CD4-positive, alpha-beta T cell treated with Interleukin-15 for 4 hours (primary cell): Measurements from ENCODE around the gene ZFPM1.

Experiments
- DNase-seq: peaks from one replicate; pipeline ENCODE4 v3.0.0-alpha.2; 2020; ENCODE audit warnings: low spot score

ZFPM1 gene

DNA sequence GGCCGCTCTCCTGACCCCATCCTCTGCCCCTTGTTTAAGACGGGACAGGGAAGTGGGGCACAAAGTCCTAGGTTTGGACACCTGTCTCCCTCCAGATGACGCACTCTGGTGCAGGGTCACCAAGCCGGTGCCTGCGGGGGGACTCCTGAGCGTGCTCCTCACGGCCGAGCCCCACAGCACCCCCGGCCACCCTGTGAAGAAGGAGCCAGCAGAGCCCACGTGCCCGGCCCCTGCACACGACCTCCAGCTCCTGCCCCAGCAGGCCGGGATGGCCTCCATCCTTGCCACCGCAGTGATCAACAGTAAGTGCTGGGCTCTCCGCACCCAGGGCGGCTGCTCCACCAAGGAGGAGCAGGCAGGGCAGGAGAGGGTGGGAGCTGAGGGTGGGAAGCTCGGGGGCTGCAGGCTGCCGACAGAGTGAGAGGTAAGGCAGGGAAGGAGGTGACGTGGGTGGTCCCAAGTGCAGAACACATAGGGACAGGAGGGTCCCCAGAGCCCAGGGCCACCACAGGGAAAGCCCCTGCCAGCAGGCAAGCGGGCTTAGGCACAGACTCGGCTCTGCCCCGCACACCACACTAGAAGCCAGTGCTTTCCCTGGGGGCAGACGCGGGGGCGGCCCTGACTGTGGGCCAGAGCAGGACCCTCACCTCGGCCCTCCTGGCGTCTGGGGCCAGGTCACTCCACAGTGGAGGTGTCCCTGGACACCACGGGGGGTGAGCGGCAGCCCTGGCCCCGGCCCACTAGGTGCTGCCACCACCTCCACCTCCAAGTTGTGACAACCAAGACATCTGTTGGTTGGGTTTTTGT is 75.1 kb downstream of the ZFPM1 start:
- no peak for DNase-seq

DNA sequence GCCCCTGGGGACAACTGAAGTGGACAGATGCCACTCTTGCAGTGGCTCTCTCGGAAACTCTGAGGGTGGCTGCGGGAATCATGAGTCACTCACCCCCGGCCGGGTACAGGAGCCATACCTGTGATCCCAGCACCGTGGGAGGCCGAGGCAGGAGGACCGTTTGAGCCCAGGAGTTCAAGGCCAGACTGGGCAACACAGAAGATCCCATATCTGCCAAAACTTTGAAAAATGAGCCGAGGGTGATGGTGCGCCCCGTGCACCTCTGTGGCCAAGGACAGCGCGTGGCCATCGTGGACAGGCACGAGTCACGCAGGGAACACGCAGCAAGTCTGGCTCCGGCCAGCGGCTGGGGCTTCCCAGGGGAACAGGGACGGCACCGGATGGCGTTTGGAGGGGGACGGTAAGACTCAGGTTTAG is 75.8 kb downstream of the ZFPM1 start:
- DNase-seq: no peak

DNA sequence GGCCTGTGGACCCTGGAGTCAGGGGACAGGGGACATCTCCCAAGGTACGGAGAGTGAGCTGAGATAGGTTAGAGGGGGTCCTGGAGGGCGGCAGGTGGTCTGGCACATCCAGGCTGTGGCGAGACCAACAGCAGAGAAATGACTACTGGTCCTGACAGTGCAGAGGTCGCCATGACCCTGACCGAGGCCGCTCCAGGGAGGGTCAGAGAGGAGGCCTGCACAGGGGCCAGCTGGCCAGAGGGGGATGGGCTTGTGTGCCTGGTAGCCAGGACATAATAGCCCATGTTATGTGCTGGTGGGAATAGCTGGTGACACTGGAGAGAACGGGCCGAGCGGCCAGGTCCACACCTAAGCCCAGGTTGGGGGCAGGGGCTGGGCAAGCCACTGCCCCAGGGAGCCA is 76.5 kb downstream of the ZFPM1 start:
- DNase-seq: no peak

DNA sequence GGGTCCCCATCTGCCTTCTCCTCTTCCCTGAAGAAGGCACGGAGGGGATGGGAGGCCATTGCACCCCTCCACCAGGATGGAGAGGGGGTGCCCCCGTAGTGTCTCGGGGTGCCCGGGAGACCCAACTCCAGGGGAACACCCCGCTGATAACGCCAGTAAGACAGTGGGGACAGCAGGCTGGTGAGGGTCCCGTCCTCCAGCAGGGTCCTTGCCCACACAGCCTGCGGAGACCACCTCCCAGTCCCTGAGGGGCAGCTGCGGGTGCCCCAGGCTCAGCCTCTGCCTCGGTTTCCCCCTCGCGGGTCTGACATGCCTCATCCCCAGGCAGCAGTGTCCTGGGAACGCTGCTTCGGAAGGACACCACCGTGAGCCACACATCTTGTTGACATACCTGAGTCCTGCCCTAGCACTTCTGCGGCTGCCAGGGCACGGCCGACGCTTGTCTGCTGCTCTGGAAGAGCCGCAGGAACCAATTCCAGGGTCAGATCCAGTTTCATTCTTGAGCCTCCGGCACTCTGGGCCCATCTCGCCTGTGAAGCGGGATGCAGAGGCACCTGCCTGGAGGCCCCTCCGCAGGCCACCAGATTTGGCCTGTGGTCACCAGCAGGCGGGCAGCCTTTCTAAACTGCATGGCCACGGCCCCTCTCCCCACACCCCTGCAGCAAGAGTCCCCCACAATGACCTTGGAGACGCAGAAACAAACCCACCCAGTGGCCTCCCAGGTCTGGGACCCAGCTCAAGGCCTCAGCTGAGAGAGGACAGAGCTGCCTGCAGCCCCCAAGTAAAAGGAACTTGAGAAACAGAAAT is 77.2 kb downstream of the ZFPM1 start:
- DNase-seq: no peak

DNA sequence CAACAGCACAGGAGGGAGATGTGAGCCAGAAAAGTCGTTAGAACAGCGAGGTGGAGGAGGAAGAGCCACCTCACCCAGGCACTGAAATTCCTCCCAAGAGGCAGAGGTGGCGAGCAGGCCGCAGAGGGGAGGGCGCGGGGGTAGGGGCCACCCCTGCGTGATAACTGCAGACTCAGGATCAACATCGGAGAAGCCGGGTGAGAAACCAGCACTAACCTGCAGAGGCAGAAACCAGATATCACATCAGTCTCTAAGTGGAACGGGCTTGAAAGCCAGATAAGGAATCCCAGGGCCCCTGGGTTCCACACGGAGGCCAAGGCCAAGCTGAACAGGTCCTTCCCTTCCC is 77.8 kb downstream of the ZFPM1 start:
- no peak for DNase-seq

DNA sequence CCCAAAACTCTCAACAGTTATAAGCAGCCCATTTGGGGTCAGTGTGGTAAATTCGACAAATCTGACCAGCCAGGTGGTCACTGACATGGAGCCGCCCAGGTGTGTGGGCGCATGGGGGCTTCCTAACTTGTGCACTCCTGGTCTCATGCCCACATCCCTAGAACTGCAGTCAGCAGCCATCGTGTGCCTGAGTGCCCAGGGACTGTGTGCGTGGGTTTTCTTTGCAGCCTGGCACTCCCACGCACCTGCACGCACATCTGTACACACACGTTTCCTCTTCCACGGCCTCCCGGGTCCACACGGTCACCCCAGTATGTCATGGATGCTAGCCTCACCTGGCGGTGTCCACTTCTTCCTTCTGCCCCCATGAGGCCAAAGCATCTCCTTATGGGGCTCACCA is 78.3 kb downstream of the ZFPM1 start:
- no peak for DNase-seq

DNA sequence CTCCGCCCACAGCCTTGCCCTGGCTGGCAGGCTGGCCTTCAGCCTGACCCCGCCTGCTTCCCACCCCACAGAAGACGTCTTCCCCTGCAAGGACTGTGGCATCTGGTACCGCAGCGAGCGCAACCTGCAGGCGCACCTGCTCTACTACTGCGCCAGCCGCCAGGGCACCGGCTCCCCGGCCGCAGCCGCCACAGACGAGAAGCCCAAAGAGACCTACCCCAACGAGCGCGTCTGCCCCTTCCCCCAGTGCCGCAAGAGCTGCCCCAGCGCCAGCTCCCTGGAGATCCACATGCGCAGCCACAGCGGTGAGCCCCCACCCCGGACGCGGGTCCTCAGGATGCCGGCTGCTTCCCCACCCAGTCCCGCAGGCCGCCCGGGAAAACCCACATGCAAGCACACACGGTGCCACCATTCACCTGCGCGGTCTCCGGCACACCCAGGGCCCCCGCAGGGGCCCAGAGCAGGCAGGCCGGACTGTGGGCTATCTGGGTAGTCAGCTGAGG is 78.9 kb downstream of the ZFPM1 start:
- no peak for DNase-seq

DNA sequence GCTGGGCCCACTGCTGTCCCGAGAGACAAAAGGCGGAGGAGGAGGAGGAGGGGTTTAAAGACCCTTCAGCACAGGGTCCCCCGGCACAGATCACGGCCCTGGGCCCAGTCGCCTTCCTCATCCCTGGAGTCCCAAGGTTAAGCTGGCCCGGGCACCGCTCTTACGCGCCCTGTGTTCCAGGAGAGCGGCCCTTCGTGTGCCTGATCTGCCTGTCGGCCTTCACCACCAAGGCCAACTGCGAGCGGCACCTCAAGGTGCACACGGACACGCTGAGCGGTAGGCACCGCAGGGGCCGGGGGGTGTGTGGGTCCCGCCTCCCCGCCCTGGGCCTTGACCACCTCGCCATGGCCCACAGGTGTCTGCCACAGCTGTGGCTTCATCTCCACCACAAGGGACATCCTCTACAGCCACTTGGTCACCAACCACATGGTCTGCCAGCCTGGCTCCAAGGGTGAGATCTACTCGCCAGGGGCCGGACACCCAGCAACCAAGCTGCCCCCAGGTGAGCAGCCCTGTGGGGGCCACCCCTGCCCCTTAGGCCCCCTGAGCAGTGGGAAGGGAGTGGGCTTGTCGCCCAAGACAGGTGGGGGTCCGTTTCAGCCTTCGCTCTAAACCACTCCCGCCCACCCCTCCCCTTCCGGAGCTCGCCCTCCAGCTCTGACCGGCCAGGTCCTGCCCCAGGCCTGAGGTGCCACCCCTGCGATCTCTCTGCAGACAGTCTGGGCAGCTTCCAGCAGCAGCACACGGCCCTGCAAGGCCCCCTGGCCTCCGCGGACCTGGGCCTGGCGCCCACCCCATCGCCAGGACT is 79.6 kb downstream of the ZFPM1 start:
- DNase-seq: no peak

DNA sequence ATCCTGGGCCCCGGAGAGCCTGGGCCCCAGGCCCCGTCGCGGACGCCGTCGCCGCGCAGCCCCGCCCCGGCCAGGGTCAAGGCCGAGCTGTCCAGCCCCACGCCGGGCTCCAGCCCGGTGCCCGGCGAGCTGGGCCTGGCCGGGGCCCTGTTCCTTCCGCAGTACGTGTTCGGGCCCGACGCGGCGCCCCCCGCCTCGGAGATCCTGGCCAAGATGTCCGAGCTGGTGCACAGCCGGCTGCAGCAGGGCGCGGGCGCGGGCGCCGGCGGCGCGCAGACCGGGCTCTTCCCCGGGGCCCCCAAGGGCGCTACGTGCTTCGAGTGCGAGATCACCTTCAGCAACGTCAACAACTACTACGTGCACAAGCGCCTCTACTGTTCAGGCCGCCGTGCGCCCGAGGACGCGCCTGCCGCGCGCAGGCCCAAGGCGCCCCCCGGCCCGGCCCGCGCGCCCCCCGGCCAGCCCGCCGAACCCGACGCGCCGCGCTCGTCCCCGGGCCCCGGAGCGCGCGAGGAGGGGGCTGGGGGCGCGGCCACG is 80.4 kb downstream of the ZFPM1 start:
- DNase-seq: no peak

DNA sequence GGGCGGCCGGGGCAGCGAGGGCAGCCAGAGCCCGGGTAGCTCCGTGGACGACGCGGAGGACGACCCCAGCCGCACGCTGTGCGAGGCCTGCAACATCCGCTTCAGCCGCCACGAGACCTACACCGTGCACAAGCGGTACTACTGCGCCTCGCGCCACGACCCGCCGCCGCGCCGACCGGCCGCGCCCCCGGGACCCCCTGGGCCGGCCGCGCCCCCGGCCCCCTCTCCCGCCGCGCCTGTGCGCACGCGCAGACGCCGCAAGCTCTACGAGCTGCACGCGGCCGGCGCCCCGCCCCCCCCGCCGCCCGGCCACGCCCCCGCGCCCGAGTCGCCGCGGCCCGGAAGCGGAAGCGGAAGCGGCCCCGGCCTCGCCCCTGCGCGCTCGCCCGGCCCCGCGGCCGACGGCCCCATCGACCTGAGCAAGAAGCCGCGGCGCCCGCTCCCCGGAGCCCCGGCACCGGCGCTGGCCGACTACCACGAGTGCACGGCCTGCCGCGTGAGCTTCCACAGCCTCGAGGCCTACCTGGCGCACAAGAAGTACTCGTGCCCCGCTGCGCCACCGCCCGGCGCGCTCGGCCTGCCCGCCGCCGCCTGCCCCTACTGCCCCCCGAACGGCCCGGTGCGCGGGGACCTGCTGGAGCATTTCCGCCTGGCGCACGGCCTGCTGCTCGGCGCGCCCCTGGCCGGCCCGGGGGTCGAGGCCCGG is 81.0 kb downstream of the ZFPM1 start:
- DNase-seq: peak; percentile 76

DNA sequence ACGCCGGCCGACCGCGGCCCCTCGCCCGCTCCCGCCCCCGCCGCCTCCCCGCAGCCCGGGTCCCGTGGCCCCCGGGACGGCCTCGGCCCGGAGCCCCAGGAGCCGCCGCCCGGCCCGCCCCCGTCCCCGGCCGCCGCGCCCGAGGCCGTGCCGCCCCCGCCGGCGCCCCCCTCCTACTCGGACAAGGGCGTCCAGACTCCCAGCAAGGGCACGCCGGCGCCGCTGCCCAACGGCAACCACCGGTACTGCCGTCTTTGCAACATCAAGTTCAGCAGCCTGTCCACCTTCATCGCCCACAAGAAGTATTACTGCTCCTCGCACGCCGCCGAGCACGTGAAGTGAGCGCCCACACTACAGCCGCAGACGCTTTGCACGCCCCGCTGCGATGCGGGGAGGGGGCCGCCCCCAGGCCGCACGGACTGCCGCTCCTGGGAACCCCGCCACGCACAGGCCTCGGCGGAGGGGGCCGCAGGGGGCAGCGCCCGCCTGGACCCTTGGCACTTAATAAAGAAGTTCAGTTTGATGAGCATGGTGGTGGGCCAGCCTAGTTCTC is 81.6 kb downstream of the ZFPM1 start:
- peak; percentile 22 for DNase-seq

DNA sequence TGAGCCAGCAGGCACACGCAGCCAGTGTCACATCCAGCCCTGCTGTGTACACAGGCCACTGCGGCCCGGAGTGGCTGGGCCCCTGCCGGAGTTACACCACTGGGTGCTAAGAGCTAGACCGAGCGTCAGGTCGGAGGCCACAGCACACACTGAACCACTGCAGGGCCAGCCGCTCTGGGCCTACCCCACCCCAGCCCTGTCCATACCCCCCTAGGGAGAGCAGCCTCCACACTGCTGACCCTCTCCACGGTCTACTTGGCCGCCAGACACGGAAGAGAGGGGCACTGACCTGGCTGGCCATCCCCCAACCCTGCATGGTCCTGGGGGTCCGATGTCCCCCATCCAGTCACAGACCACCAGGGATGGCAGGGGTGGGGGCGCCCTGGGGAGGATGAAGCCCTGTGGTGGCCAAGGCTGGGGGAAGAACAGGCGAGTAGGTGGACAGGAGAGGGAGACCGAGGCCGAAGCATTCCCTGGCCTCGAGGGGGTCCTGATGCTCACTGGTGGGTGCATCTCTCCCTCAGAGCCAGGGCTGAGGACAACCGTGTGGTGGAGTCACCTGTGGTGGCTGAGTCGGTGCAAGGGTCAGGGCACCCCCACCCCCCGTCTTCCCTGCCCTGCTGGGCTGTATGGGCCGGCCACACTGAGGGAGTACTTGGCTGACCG is 82.2 kb downstream of the ZFPM1 start:
- no peak for DNase-seq

DNA sequence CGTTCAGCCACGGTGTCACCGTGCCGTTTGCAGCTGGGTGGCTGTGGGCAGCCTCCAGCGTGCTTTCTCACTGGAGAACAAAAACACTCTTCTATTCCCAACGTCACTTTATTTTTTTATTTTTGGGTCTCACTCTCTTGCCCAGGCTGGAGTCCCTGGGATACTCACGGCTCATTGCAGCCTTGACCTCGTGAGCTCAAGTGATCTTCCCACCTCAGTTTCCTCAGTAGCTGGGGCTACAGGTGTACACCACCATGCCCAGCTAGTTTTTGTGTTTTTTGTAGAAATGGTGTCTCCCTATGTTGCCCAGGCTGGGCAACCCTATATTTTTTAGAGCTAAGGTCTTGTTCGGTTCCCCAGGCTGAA is 82.8 kb downstream of the ZFPM1 start:
- DNase-seq: no peak

DNA sequence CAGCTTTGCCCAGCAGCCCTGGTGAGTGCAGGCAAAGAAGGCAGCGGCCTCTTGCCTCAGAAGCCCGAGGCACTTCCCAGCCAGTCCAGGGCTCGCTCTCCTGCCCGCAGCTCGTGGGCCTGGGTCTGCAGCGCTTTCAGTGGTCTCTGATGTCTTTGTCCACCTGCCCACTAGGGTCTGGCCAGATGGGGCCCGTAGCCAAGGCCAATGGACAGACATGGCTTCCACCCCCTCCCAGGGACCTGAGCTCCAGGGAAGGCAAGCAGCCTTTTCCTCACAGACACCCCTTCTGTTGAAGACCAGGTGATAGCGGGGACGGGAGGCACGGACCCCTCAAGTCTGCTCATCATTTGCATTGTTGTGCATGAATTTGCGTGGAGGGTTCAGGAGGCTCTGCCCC is 83.4 kb downstream of the ZFPM1 start:
- DNase-seq: no peak

DNA sequence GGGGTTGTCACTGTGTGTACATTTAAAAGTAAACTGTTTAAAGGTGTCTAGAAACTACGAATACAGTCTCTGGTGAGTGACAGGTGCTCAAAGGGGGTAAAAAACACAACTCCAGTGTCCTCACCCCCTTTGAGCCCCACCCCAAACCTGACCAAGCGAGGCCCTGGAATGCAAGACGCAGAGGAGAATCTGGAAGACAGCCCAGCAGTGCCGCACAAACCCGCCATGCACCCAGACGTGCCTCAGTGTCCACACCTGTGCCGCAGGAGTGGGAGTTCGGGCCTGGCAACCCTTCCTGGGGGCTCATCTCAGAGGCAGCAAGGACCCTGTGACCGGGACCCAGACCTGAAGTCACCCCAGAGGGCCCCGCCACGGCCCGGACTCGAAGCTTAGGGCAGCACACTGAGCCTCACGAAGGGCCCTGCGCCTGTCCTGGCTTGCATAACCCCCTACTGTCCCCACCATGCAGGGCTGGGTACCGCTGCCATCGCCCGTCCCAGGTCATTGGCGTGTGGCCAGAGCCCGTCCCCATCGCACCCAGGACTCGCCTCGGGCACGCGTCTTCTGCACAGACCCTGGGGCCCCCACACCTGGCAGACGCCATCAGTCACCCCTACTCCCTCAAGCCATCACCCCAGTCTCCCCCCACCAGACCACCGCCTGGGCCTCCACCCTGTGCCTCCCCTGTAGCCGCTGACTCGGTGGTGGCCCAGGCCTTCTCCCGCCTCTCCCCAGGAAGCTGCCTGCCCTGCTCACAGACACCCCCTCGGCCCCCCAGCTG is 84.1 kb downstream of the ZFPM1 start:
- DNase-seq: no peak

DNA sequence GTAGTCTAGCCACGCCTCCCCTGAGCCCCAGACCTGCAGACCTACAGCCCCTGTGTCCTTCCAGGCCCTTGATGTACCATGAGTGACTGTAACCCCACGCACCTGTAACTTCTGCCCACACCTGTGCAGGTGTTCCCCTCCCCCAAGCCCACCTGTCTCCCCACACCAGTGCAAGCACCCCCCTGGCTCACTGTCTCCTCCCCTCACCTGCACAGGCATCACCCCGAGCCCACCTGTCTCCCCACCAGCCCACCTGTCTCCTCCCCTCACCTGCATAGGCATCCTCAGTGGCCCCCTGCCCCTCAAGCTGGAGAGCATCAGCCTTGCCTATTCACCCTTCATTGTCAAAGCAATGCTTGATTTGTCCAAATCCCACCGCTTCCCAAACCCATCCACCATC is 84.8 kb downstream of the ZFPM1 start:
- no peak for DNase-seq

DNA sequence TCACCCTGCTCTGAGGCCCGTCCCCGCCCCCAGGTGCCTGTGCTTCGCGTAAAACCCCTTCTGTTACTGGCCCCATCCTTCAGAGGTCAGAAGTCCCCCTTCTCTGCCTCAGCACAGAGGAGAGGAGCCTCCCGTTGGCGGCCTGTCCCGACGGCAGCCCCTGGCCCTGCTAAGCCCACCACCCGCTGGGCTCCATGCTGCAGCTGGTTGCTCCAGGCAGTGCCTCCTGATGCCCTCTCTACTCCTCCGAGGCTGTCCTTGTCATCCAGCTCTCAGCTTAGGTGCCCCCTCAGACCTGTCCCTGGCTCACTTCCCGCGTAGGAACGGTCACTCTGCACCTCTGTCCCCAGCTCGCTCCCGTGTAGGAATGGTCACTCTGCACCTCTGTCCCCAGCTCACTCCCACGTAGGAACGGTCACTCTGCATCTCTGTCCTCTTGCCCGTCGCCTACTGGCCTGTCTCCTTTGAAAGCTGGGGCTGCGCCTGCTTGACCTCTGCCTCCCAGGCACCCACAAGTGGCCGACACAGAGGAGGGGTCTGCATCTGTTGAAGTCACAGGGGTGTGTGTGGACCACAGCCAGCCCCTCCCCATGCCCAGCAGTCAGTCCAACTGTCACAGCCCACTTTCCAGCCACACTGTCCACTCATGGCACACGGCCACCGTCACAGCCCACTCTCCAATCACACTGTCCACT is 85.4 kb downstream of the ZFPM1 start:
- DNase-seq: no peak

DNA sequence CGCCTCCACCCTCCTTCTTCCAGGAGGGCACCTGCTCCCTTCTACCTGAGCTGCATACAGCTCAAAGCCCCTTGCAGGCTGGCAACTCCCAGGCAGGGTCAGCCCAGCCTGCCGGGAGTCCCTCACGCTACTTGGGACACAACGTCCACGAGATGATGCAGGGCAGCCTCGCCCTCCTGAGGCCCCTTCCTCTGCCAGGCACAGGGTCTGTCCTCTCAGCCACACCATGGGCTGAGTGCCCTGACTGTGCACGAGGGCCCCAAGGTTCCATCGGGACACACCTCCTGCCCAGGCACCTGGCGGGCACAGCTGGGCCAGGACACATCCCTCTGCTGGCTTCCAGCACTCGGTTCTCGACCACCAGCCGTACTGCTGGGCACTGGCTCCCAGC is 86.2 kb downstream of the ZFPM1 start:
- no peak for DNase-seq

DNA sequence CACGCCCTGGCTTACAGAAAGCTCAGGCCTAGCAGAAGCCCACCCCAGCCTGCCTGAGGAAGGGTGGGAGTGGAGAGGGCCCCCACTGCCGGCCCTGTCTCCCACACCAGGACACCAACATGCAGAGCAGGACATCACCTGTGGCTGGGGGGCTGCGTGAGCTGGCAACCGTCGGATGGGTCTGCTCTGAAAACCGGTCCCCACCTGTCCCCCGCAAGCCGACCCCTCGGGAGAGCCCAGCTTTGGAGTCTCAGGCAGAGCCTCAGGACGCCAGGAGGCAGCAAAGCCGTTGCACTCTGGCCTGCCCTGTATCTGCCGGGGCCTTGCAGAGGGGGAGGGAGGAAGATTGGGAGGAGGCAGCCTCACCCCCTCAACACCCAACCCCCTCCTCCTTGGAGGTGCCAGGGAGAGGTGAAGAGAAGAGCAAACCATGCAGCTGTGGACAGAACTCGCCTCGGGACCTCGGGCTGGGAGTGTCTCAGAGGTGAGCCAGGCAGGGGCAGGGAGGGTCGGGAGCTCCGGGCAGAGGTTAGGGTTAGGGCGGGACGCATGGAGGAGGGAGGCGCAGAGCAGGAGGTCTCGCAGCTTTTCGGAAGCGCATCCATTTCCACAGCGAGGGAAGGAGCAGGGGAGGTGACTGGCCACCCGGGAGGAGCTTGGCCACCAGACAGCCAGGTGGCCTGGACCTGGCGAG is 86.7 kb downstream of the ZFPM1 start:
- DNase-seq: no peak
